NCI-H2029 treated with DMSO at 0.1 percent for 48 hours (cell line): ENCODE data around the gene ARHGAP20.
A peak's percentile ranks its signal among the peaks of the same experiment; 100 is the strongest.
"Not testable (repeated sequence)": the region's sequence is repeated elsewhere in the genome, so short reads cannot be mapped to it uniquely, and the experiment has no call there.

Source experiments
- DNase-seq: peaks from one replicate; lab custom pipeline; 2025; lab: John Stamatoyannopoulos, UW

Gene ARHGAP20

GRCh38 chr11:110720431-110721275, 8.4 kb upstream of the ARHGAP20 start:
- no peak for DNase-seq

GRCh38 chr11:110716361-110716760, 4.1 kb upstream of the ARHGAP20 start:
- no peak for DNase-seq

GRCh38 chr11:110715541-110715940, 3.3 kb upstream of the ARHGAP20 start:
- no peak for DNase-seq

- DNase-seq = no peak
Observed at GRCh38 chr11:110713449-110713776, 1.2 kb upstream of the ARHGAP20 start.

GRCh38 chr11:110712659-110713448, 617 bp upstream of the ARHGAP20 start:
- no peak for DNase-seq

GRCh38 chr11:110711448-110711775, 825 bp downstream of the ARHGAP20 start:
- no peak for DNase-seq

GRCh38 chr11:110710628-110711381, 1.4 kb downstream of the ARHGAP20 start:
- DNase-seq = peak; percentile 16

GRCh38 chr11:110704210-110704864, 7.9 kb downstream of the ARHGAP20 start:
- no peak for DNase-seq

- no peak for DNase-seq
Observed at GRCh38 chr11:110691926-110692325, 20.3 kb downstream of the ARHGAP20 start.

- no peak for DNase-seq
Observed at GRCh38 chr11:110689306-110689705, 22.9 kb downstream of the ARHGAP20 start.

GRCh38 chr11:110679323-110679975, 32.8 kb downstream of the ARHGAP20 start:
- no peak for DNase-seq

- no peak for DNase-seq
Observed at GRCh38 chr11:110675548-110675947, 36.7 kb downstream of the ARHGAP20 start.

GRCh38 chr11:110665689-110666465, 46.4 kb downstream of the ARHGAP20 start:
- no peak for DNase-seq

GRCh38 chr11:110655967-110656366, 56.3 kb downstream of the ARHGAP20 start:
- no peak for DNase-seq

- no peak for DNase-seq
Observed at GRCh38 chr11:110654456-110654855, 57.8 kb downstream of the ARHGAP20 start.

GRCh38 chr11:110645253-110645652, 67.0 kb downstream of the ARHGAP20 start:
- DNase-seq = no peak

- no peak for DNase-seq
Observed at GRCh38 chr11:110634370-110634769, 77.9 kb downstream of the ARHGAP20 start.

- DNase-seq = no peak
Observed at GRCh38 chr11:110631551-110631950, 80.7 kb downstream of the ARHGAP20 start.

GRCh38 chr11:110629594-110629993, 82.6 kb downstream of the ARHGAP20 start:
- no peak for DNase-seq

- no peak for DNase-seq
Observed at GRCh38 chr11:110621826-110622225, 90.4 kb downstream of the ARHGAP20 start.

- not testable (repeated sequence) for DNase-seq
Observed at GRCh38 chr11:110619366-110619765, 92.9 kb downstream of the ARHGAP20 start.
